HEK293 (cell line): ENCODE data around the gene NFIB.

Experiments
- CTCF ChIA-PET: fragments of 350-600 bp; formaldehyde crosslinking; extraction: SDS; loops from one replicate; lab custom pipeline; 2021; ENCODE audit warnings: antibody characterized with exemption; lab: Yijun Ruan, JAX
- POLR2A ChIA-PET: fragments of 300-600 bp; formaldehyde crosslinking; extraction: SDS; loops from one replicate; lab custom pipeline; 2020; ENCODE audit warnings: antibody characterized with exemption, inconsistent platforms; lab: Yijun Ruan, JAX
- H3K27ac ChIP-seq: fragments of 200-500 bp; sonication (Bioruptor generic); 2 replicates; pipeline ENCODE4 v1.5.1; 2014; ENCODE audit warnings: low read depth, low read length, control low read depth, inconsistent platforms; ENCODE audit errors: extremely low read depth
- H3K36me3 ChIP-seq, 2 experiments: fragments of 200-500 bp in 1 of 2; sonication (Bioruptor generic) in 1 of 2; 1 replicate in 1 of 2; 2 replicates in 1 of 2; pipeline ENCODE4 v1.5.1; 2014 to 2017; ENCODE audit warnings: inconsistent platforms in 2 of 2, low read length in 2 of 2; ENCODE audit not compliant: control insufficient read depth in 2 of 2, insufficient read depth in 1 of 2
- H3K4me1 ChIP-seq: fragments of 200-500 bp; sonication (Bioruptor generic); 2 replicates; pipeline ENCODE4 v1.5.1; 2014; ENCODE audit warnings: mild to moderate bottlenecking, low read length, inconsistent platforms; ENCODE audit not compliant: control insufficient read depth, insufficient read depth
- H3K4me3 ChIP-seq: 2 replicates; pipeline ENCODE4 v1.5.1; 2011; ENCODE audit warnings: low read depth, mild to moderate bottlenecking, control low read depth, low read length, moderate library complexity
- H3K9me3 ChIP-seq: fragments of 200-500 bp; sonication (Bioruptor generic); 2 replicates; pipeline ENCODE4 v1.5.1; 2014; ENCODE audit warnings: low read depth, low read length, inconsistent platforms; ENCODE audit not compliant: control insufficient read depth, insufficient read depth
- FEZF1 ChIP-seq: fragments of 450-650 bp; formaldehyde crosslinking; IDR thresholded peaks from 2 replicates; pipeline ENCODE4 v1.5.1; 2016; ENCODE audit warnings: missing biosample characterization, missing genetic modification characterization
- GFI1B ChIP-seq: fragments of 450-650 bp; formaldehyde crosslinking; IDR thresholded peaks from 2 replicates; pipeline ENCODE4 v1.5.1; 2016; ENCODE audit warnings: missing biosample characterization, missing genetic modification characterization
- GLI2 ChIP-seq: fragments of 450-650 bp; formaldehyde crosslinking; IDR thresholded peaks from 2 replicates; pipeline ENCODE4; 2017; ENCODE audit warnings: missing biosample characterization, missing genetic modification characterization, low read depth, borderline replicate concordance
- KLF7 ChIP-seq: fragments of 450-650 bp; formaldehyde crosslinking; IDR thresholded peaks from 2 replicates; pipeline ENCODE4 v1.5.1; 2016; ENCODE audit warnings: missing biosample characterization, missing genetic modification characterization, borderline replicate concordance
- OSR2 ChIP-seq: fragments of 450-650 bp; formaldehyde crosslinking; IDR thresholded peaks from 2 replicates; pipeline ENCODE4 v1.5.1; 2016; ENCODE audit warnings: missing biosample characterization, missing genetic modification characterization
- SALL2 ChIP-seq: fragments of 450-650 bp; formaldehyde crosslinking; IDR thresholded peaks from 2 replicates; pipeline ENCODE4 v1.5.0; 2017; ENCODE audit warnings: missing biosample characterization, mild to moderate bottlenecking, missing genetic modification characterization, borderline replicate concordance
- WT1 ChIP-seq: fragments of 450-650 bp; formaldehyde crosslinking; IDR thresholded peaks from 2 replicates; pipeline ENCODE4 v1.5.1; 2016; ENCODE audit warnings: missing biosample characterization, missing genetic modification characterization
- YY1 ChIP-seq: fragments of 450-650 bp; formaldehyde crosslinking; IDR thresholded peaks from 2 replicates; pipeline ENCODE4 v1.5.1; 2018; ENCODE audit warnings: missing biosample characterization, missing genetic modification characterization
- ZBTB17 ChIP-seq: fragments of 450-650 bp; formaldehyde crosslinking; IDR thresholded peaks from 2 replicates; pipeline ENCODE4 v1.5.1; 2016; ENCODE audit warnings: missing biosample characterization, missing genetic modification characterization
- ZBTB48 ChIP-seq: fragments of 450-650 bp; formaldehyde crosslinking; IDR thresholded peaks from 2 replicates; pipeline ENCODE4 v1.5.1; 2016; ENCODE audit warnings: missing biosample characterization, missing genetic modification characterization
- ZFP41 ChIP-seq: fragments of 450-650 bp; formaldehyde crosslinking; IDR thresholded peaks from 2 replicates; pipeline ENCODE4 v1.5.1; 2016; ENCODE audit warnings: missing biosample characterization, missing genetic modification characterization, borderline replicate concordance
- ZNF112 ChIP-seq: fragments of 450-650 bp; formaldehyde crosslinking; IDR thresholded peaks from 2 replicates; pipeline ENCODE4 v1.5.0; 2017; ENCODE audit warnings: missing biosample characterization, missing genetic modification characterization
- ZNF146 ChIP-seq: fragments of 450-650 bp; formaldehyde crosslinking; IDR thresholded peaks from 2 replicates; pipeline ENCODE4 v1.5.1; 2016; ENCODE audit warnings: missing biosample characterization, missing genetic modification characterization
- ZNF223 ChIP-seq: fragments of 450-650 bp; formaldehyde crosslinking; IDR thresholded peaks from 2 replicates; pipeline ENCODE4 v1.5.1; 2016; ENCODE audit warnings: missing biosample characterization, missing genetic modification characterization
- ZNF239 ChIP-seq: fragments of 450-650 bp; formaldehyde crosslinking; IDR thresholded peaks from 2 replicates; pipeline ENCODE4 v1.5.1; 2016; ENCODE audit warnings: missing biosample characterization, missing genetic modification characterization
- ZNF350 ChIP-seq: fragments of 450-650 bp; formaldehyde crosslinking; IDR thresholded peaks from 2 replicates; pipeline ENCODE4 v1.5.0; 2017; ENCODE audit warnings: missing biosample characterization, mild to moderate bottlenecking, missing genetic modification characterization
- ZNF394 ChIP-seq: fragments of 450-650 bp; formaldehyde crosslinking; IDR thresholded peaks from 2 replicates; pipeline ENCODE4 v1.5.1; 2016; ENCODE audit warnings: missing biosample characterization, missing genetic modification characterization, mild to moderate bottlenecking, moderate library complexity, borderline replicate concordance
- ZNF423 ChIP-seq: fragments of 450-650 bp; formaldehyde crosslinking; IDR thresholded peaks from 2 replicates; pipeline ENCODE4 v1.5.1; 2016; ENCODE audit warnings: missing biosample characterization, missing genetic modification characterization
- ZNF514 ChIP-seq: fragments of 450-650 bp; formaldehyde crosslinking; IDR thresholded peaks from 2 replicates; pipeline ENCODE4 v1.5.1; 2016; ENCODE audit warnings: missing biosample characterization, missing genetic modification characterization
- ZNF621 ChIP-seq: fragments of 450-650 bp; formaldehyde crosslinking; IDR thresholded peaks from 2 replicates; pipeline ENCODE4 v1.5.1; 2017; ENCODE audit warnings: missing biosample characterization, missing genetic modification characterization
- ZNF626 ChIP-seq: fragments of 450-650 bp; sonication (Bioruptor Pico); formaldehyde crosslinking; IDR thresholded peaks from 2 replicates; pipeline ENCODE4 v1.5.1; 2018; ENCODE audit warnings: missing biosample characterization, missing genetic modification characterization, inconsistent platforms
- ZNF677 ChIP-seq: fragments of 450-650 bp; IDR thresholded peaks from 2 replicates; pipeline ENCODE4 v1.5.0; 2018; ENCODE audit warnings: missing biosample characterization, mild to moderate bottlenecking, missing genetic modification characterization, moderate library complexity
- ZNF707 ChIP-seq: fragments of 450-650 bp; formaldehyde crosslinking; IDR thresholded peaks from 2 replicates; pipeline ENCODE4 v1.5.1; 2016; ENCODE audit warnings: missing biosample characterization, missing genetic modification characterization
- ZNF776 ChIP-seq: fragments of 450-650 bp; formaldehyde crosslinking; IDR thresholded peaks from 2 replicates; pipeline ENCODE4 v1.5.0; 2017; ENCODE audit warnings: missing biosample characterization, missing genetic modification characterization, borderline replicate concordance
- TF ChIP-seq, protein P1 (sequence below): fragments of 450-650 bp; formaldehyde crosslinking; IDR thresholded peaks from 2 replicates; pipeline ENCODE4 v1.5.1; 2017; ENCODE audit warnings: missing biosample characterization, missing genetic modification characterization
- TF ChIP-seq, protein P2 (sequence below): fragments of 450-650 bp; formaldehyde crosslinking; IDR thresholded peaks from 2 replicates; pipeline ENCODE4 v1.5.1; 2017; ENCODE audit warnings: missing biosample characterization, missing genetic modification characterization
- TF ChIP-seq, protein P3 (sequence below): fragments of 450-650 bp; formaldehyde crosslinking; IDR thresholded peaks from 2 replicates; pipeline ENCODE4 v1.5.1; 2016; ENCODE audit warnings: missing biosample characterization, missing genetic modification characterization

NFIB gene

DNA sequence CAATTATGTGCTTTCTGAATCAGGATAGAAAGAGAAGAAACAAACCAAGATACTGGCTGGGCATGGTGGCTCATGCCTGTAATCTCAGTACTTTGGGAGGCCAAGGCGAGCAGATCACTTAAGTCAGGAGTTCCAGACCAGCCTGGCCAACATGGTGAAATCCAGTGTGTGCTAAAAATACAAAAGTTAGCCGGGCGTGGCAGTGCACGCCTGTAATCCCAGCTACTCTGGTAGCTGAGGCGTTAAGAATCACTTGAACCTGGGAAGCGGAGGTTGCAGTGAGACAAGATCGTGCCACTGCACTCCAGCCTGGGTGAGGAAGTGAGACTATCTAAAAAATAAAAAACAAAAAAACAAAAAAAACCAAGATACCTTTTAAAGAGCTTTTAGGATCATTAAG lies 214.2 kb downstream of the NFIB start:
- Histone ChIP-seq H3K27ac (no peak overlapping the region), H3K9me3 (no peaks in the 10 kb centered on the region), H3K4me3 (no peak overlapping the region), H3K36me3 (no peaks in the 10 kb centered on the region), H3K4me1 (peaks cover 28% of the 10 kb centered on the region)
- ChIA-PET CTCF (interaction anchor here (0.9 to 1.1 kb wide), 3 partner anchors 17 to 1065 kb away, joined by 3 read pairs; no protein-coding TSS in a partner anchor), POLR2A (no interaction called here)
- no peak for TF ChIP-seq KLF7 (tag by site-specific recombination)
- TF ChIP-seq ZNF394 (tag by site-specific recombination), result peak; percentile 14; the same call in 1 of the 2 replicates
- TF ChIP-seq ZNF223, result no peak
- TF ChIP-seq OSR2 (tag by site-specific recombination), result peak; percentile 63
- no peak for TF ChIP-seq FEZF1 (tag by site-specific recombination)
- TF ChIP-seq ZNF707 (tag by site-specific recombination), result no peak
- TF ChIP-seq, all 188 proteins: peak for 2

DNA sequence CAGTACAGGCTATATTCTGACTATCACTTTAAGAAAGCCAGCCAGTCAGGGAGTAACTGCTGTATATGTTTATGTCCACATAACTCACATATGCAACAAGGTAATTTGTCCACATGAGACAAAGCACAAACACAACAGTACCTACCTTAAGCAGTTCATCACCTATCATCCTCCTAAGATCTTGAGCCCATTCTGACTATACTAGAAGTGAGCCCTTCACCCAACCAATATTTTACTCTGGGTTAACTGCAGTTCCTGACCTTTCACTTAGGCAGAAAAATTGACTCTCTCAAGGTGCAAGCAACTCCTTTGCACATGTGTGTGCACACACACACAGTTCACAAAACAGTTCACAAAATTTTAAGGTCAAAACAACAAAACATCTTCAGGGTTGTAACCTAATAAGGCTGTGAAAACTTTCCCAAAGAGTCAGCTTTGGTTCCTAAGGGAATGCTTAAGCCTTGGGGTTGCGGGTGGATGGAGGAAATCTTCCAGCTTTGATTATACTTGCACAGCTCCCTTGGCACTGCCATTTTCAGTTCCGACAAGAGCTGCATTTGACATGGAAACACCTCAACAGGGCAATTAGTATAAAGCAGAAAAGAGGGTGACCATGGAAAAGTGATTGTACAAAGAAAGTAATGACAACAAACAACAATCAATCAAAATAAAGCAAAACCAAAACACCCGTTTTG lies 215.3 kb downstream of the NFIB start:
- H3K27ac ChIP-seq, result peak overlapping the region; percentile 12
- POLR2A ChIA-PET, result interaction anchor here (1.0 to 1.7 kb wide), 2 partner anchors 213 to 216 kb away, joined by 3 to 6 read pairs; no protein-coding TSS in a partner anchor
- peaks cover 28% of the 10 kb centered on the region for H3K4me1 ChIP-seq
- CTCF ChIA-PET, result interaction anchor here (0.6 to 1.1 kb wide), 2 partner anchors 18 to 514 kb away, joined by 3 read pairs; no protein-coding TSS in a partner anchor
- H3K9me3 ChIP-seq, result no peaks in the 10 kb centered on the region
- TF ChIP-seq SALL2 (tag by site-specific recombination) (no peak), ZBTB17 (tag by site-specific recombination) (peak; percentile 57; the same call in 1 of the 2 replicates), ZBTB48 (tag by site-specific recombination) (0 out of 2 replicates have a peak, but pooled peaks have one; percentile 47), FEZF1 (tag by site-specific recombination) (peak; percentile 74)
- no peak overlapping the region for H3K4me3 ChIP-seq
- H3K36me3 ChIP-seq, result no peaks in the 10 kb centered on the region

DNA sequence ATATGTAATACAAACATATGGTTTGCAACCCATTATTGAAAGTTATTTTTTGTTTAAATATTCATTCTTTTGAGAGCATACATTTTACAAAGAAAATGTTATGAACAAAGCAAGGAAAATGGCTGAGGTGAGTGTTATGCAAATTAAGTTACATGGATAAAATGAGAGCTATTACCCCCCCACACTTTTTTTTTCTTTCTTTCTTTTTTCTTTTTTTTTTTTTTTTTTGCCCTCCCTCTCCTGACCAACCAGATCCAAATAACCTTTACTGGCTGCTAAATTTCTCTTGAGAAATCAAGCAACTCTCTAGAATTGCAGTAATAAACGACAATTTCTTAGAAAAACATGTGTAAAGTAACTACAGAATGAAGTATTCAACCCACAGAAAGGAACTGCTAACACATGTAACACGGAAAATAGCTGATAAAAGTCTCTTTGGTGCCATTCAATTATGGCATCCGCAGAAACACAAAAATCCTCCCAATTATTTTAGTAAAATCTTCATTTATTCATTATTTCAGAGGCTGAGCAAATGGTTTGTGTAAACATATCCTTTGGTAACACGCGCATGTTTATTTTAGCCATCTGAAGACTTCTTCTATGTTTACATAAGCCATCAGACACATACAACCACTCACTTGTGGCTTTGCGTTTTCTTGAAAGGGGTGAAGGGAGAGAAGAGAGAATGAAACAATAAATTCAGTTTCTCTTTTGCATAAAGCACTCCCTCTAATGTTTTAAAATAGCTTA lies 216.1 kb downstream of the NFIB start:
- peaks cover 23% of the 10 kb centered on the region for H3K4me1 ChIP-seq
- H3K36me3 ChIP-seq, result no peaks in the 10 kb centered on the region
- H3K9me3 ChIP-seq, result no peaks in the 10 kb centered on the region
- CTCF ChIA-PET, result interaction anchor here (0.6 to 0.8 kb wide), 4 partner anchors 122 to 683 kb away, joined by 3 to 5 read pairs (median 3); no protein-coding TSS in a partner anchor
- peak overlapping the region; percentile 96; the same call in 1 of the 2 replicates for H3K27ac ChIP-seq
- no peak overlapping the region for H3K4me3 ChIP-seq
- POLR2A ChIA-PET, result interaction anchor here (1.0 to 1.7 kb wide), 3 partner anchors 190 to 217 kb away, joined by 3 to 6 read pairs (median 4); no protein-coding TSS in a partner anchor
- TF ChIP-seq GLI2 (tag by site-specific recombination), result no peak
- TF ChIP-seq ZNF626 (tag by site-specific recombination), result no peak
- no peak; the same call in 1 of the 2 replicates for TF ChIP-seq FEZF1 (tag by site-specific recombination)
- peak; percentile 53 for TF ChIP-seq WT1
- TF ChIP-seq, protein P1, sequence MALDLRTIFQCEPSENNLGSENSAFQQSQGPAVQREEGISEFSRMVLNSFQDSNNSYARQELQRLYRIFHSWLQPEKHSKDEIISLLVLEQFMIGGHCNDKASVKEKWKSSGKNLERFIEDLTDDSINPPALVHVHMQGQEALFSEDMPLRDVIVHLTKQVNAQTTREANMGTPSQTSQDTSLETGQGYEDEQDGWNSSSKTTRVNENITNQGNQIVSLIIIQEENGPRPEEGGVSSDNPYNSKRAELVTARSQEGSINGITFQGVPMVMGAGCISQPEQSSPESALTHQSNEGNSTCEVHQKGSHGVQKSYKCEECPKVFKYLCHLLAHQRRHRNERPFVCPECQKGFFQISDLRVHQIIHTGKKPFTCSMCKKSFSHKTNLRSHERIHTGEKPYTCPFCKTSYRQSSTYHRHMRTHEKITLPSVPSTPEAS (tag by site-specific recombination), result no peak
- TF ChIP-seq ZNF423, result no peak
- no peak for TF ChIP-seq ZNF514
- TF ChIP-seq ZNF112 (tag by site-specific recombination), result no peak
- TF ChIP-seq ZNF146 (tag by site-specific recombination), result no peak
- TF ChIP-seq ZNF239 (tag by site-specific recombination), result no peak
- no peak for TF ChIP-seq KLF7 (tag by site-specific recombination)
- no peak for TF ChIP-seq ZNF677
- TF ChIP-seq ZNF621 (tag by site-specific recombination), result no peak
- TF ChIP-seq YY1 (tag by site-specific recombination), result no peak
- TF ChIP-seq, protein P2, sequence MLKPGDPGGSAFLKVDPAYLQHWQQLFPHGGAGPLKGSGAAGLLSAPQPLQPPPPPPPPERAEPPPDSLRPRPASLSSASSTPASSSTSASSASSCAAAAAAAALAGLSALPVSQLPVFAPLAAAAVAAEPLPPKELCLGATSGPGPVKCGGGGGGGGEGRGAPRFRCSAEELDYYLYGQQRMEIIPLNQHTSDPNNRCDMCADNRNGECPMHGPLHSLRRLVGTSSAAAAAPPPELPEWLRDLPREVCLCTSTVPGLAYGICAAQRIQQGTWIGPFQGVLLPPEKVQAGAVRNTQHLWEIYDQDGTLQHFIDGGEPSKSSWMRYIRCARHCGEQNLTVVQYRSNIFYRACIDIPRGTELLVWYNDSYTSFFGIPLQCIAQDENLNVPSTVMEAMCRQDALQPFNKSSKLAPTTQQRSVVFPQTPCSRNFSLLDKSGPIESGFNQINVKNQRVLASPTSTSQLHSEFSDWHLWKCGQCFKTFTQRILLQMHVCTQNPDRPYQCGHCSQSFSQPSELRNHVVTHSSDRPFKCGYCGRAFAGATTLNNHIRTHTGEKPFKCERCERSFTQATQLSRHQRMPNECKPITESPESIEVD (tag by site-specific recombination), result peak; percentile 88
- no peak for TF ChIP-seq ZFP41 (tag by site-specific recombination)
- no peak for TF ChIP-seq GFI1B (tag by site-specific recombination)
- TF ChIP-seq, protein P3, sequence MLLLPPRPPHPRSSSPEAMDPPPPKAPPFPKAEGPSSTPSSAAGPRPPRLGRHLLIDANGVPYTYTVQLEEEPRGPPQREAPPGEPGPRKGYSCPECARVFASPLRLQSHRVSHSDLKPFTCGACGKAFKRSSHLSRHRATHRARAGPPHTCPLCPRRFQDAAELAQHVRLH, result no peak
- TF ChIP-seq ZNF776, result no peak
- TF ChIP-seq ZNF350, result no peak
